C4-2B (cell line): ENCODE data around the gene CRYGB.

Experiments used
- ZFX ChIP-seq: fragments of 450-650 bp; IDR thresholded peaks from 2 replicates; pipeline ENCODE4 v1.6.1; 2017
- TF ChIP-seq, protein P1 (sequence below): fragments of 450-650 bp; conservative IDR thresholded peaks from 2 replicates; pipeline ENCODE4 v1.5.1; 2017; ENCODE audit warnings: mild to moderate bottlenecking

DNA sequence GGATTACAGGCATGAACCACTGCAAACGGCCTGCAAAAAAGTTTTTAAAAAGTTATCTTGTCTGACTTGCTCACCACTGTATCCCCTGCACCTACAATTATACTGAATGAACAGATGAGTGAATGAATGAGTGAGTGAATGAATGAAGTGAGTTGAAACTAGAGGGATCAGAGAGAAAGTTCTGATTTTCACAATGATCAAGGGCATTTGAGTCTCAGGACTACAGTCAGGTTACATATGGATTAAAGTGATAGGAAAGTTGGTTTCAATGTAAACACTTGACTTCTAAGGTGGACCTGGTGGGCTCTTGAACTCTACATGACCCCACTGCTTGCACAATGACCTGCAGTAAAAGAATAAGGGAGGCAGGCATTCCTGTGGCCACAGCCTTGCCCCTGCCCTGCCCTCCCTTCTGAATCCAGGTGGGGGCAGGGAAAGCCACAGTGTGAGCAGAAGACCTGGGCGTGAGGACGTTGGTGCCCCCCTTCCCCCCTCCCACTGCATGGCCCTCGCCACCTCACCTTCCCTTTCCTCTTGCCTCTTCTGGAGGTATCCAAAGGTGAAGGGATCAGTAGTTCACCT, 33.2 kb upstream of the CRYGB start:
- TF ChIP-seq, protein P1, sequence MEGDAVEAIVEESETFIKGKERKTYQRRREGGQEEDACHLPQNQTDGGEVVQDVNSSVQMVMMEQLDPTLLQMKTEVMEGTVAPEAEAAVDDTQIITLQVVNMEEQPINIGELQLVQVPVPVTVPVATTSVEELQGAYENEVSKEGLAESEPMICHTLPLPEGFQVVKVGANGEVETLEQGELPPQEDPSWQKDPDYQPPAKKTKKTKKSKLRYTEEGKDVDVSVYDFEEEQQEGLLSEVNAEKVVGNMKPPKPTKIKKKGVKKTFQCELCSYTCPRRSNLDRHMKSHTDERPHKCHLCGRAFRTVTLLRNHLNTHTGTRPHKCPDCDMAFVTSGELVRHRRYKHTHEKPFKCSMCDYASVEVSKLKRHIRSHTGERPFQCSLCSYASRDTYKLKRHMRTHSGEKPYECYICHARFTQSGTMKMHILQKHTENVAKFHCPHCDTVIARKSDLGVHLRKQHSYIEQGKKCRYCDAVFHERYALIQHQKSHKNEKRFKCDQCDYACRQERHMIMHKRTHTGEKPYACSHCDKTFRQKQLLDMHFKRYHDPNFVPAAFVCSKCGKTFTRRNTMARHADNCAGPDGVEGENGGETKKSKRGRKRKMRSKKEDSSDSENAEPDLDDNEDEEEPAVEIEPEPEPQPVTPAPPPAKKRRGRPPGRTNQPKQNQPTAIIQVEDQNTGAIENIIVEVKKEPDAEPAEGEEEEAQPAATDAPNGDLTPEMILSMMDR = no peak
- TF ChIP-seq ZFX = no peak
